Stimulated activated CD4-positive, alpha-beta T cell treated with anti-CD3 and anti-CD28 coated beads, TNF-alpha, amount 100 ng/mL, for 24 hours (primary cell): ENCODE measurements around the gene MIGA2.
A peak's percentile ranks its signal among the peaks of the same experiment; 100 is the strongest.
"Not testable (repeated sequence)": the region's sequence is repeated elsewhere in the genome, so short reads cannot be mapped to it uniquely, and the experiment has no call there.

Experiments used
- DNase-seq, 3 experiments: peaks; one replicate each; pipeline ENCODE4 v3.0.0-alpha.2; 2020; ENCODE audit warnings: low read depth in 3 of 3

Gene MIGA2

GRCh38 chr9:129036241-129036922, at the start of gene MIGA2:
MIGA2 (plus strand) TSS chr9:129036626; CDS start chr9:129040595, 3,969 bp downstream.
- DNase-seq: peak; percentile 84 to 94 (median 91)

- DNase-seq: no peak
These were observed 49.8 kb upstream of the MIGA2 start for GRCh38 chr9:128986671-128987070.

GRCh38 chr9:128987805-128988204, 48.6 kb upstream of the MIGA2 start:
- DNase-seq: no peak

GRCh38 chr9:128992995-128993394, 43.4 kb upstream of the MIGA2 start:
- DNase-seq: no peak

- DNase-seq: no peak
These were observed 40.6 kb upstream of the MIGA2 start for GRCh38 chr9:128995791-128996190.

GRCh38 chr9:128998462-128998861, 38.0 kb upstream of the MIGA2 start:
- no peak for DNase-seq

GRCh38 chr9:128999581-129000206, 36.7 kb upstream of the MIGA2 start:
- DNase-seq: no peak

GRCh38 chr9:129001504-129002325, 34.7 kb upstream of the MIGA2 start:
- no peak for DNase-seq

GRCh38 chr9:129002992-129003391, 33.4 kb upstream of the MIGA2 start:
- no peak for DNase-seq

- DNase-seq: not testable (repeated sequence)
These were observed 32.3 kb upstream of the MIGA2 start for GRCh38 chr9:129004173-129004572.

GRCh38 chr9:129005336-129005997, 31.0 kb upstream of the MIGA2 start:
- no peak for DNase-seq

- DNase-seq: peak; percentile 26 to 34 (median 28)
These were observed 29.9 kb upstream of the MIGA2 start for GRCh38 chr9:129006328-129007034.

- DNase-seq: no peak
These were observed 29.2 kb upstream of the MIGA2 start for GRCh38 chr9:129007035-129007765.

GRCh38 chr9:129007766-129008468, 28.5 kb upstream of the MIGA2 start:
- DNase-seq: no peak

- DNase-seq: no peak
These were observed 27.9 kb upstream of the MIGA2 start for GRCh38 chr9:129008469-129008965.

GRCh38 chr9:129008986-129009583, 27.3 kb upstream of the MIGA2 start:
- DNase-seq: no peak

- DNase-seq: no peak
These were observed 26.8 kb upstream of the MIGA2 start for GRCh38 chr9:129009584-129010141.

- no peak for DNase-seq
These were observed 26.0 kb upstream of the MIGA2 start for GRCh38 chr9:129010267-129010975.

GRCh38 chr9:129011170-129011569, 25.3 kb upstream of the MIGA2 start:
- no peak for DNase-seq
